HepG2 (cell line): Measurements from ENCODE around the gene KCNMA1. TPM values are rescaled to one million over a fixed set of nuclear protein-coding genes. Genes with fewer than 3 reads are reported as not detected.

Experiments used
- ATAC-seq: fragments of 200-7000 bp; cut with Tn5 transposase; 3 replicates; pipeline ENCODE4 v1.9.1; 2020; ENCODE audit warnings: mild to moderate bottlenecking, moderate library complexity
- BruUV-seq: library from RNA; stranded (reverse); fragments of 400-500 nt; replicated peaks from 2 replicates; lab custom pipeline; 2021; lab: Mats Ljungman, UMichigan
- CTCF ChIA-PET: fragments of 300-600 bp; formaldehyde crosslinking; extraction: SDS; loops from one replicate; lab custom pipeline; 2021; ENCODE audit warnings: low total read pairs, inconsistent platforms, low intra/inter-chr PET ratio; lab: Yijun Ruan, JAX
- POLR2A ChIA-PET: fragments of 350-600 bp; sonication (Branson Sonifier 250); formaldehyde crosslinking; loops from one replicate; lab custom pipeline; 2020; ENCODE audit warnings: antibody characterized with exemption, inconsistent platforms; lab: Yijun Ruan, JAX
- DNase-seq: peaks from one replicate; pipeline ENCODE4 v3.0.0-alpha.2; 2015; ENCODE audit warnings: low spot score
- FAIRE-seq: peaks from 3 replicates; lab custom pipeline; 2011; peaks lifted over from hg19 to GRCh38; lab: Jason Lieb, UNC
- H2AFZ ChIP-seq: one replicate; pipeline ENCODE4 v1.6.1; 2011; ENCODE audit warnings: low read length, inconsistent platforms
- H3K27ac ChIP-seq: fragments of 300-600 bp; 3 replicates; pipeline ENCODE4 v1.8.0; 2011; ENCODE audit warnings: mixed run types, mild to moderate bottlenecking, mixed read lengths, low read length, inconsistent platforms; ENCODE audit not compliant: insufficient read depth; ENCODE audit errors: extremely low read length
- H3K27me3 ChIP-seq, 2 experiments: fragments of 200-600 bp in 1 of 2; 2 replicates in 1 of 2; 3 replicates in 1 of 2; pipeline versions ENCODE4 v1.6.0 to v1.8.0; 2011; ENCODE audit warnings: low read length in 2 of 2, mild to moderate bottlenecking in 2 of 2, moderate library complexity in 2 of 2, inconsistent platforms in 1 of 2; ENCODE audit not compliant: insufficient read depth in 2 of 2, control insufficient read depth in 1 of 2
- H3K36me3 ChIP-seq, 2 experiments: fragments of 200-600 bp in 1 of 2; replicated peaks in 1 of 2; 2 replicates in 1 of 2; 3 replicates in 1 of 2; pipeline versions ENCODE4 v1.5.1 to v1.8.0; 2011; ENCODE audit warnings: low read length in 2 of 2, inconsistent platforms in 1 of 2; ENCODE audit not compliant: insufficient read depth in 2 of 2, control insufficient read depth in 1 of 2
- H3K4me1 ChIP-seq: 2 replicates; pipeline ENCODE4 v1.5.1; 2012; ENCODE audit warnings: low read length, inconsistent platforms; ENCODE audit not compliant: insufficient read depth
- H3K4me2 ChIP-seq: 2 replicates; pipeline ENCODE4 v1.6.0; 2011; ENCODE audit warnings: low read depth, low read length, inconsistent platforms
- H3K4me3 ChIP-seq, 3 experiments: fragments of 200-600 bp in 1 of 3; sonication (generic), shearing (Covaris generic) in 1 of 3; replicated peaks in 1 of 3; 2 replicates each; pipeline ENCODE4 v1.5.1; 2011 to 2016; ENCODE audit warnings: low read length in 3 of 3, inconsistent platforms in 2 of 3, low read depth in 2 of 3, mild to moderate bottlenecking in 2 of 3, control low read depth in 1 of 3, mixed read lengths in 1 of 3; ENCODE audit not compliant: insufficient read depth in 1 of 3
- H3K79me2 ChIP-seq: one replicate; pipeline ENCODE4 v1.6.1; 2011; ENCODE audit warnings: low read length, inconsistent platforms; ENCODE audit not compliant: insufficient read depth
- H3K9ac ChIP-seq: 2 replicates; pipeline ENCODE4 v1.6.0; 2011; ENCODE audit warnings: mild to moderate bottlenecking, low read depth, low read length, inconsistent platforms; ENCODE audit not compliant: insufficient read depth
- H3K9me3 ChIP-seq: 2 replicates; pipeline ENCODE4 v1.5.1; 2012; ENCODE audit warnings: mild to moderate bottlenecking, low read length
- H4K20me1 ChIP-seq: 2 replicates; pipeline ENCODE4 v1.6.0; 2011; ENCODE audit warnings: inconsistent platforms, mild to moderate bottlenecking, low read length, moderate library complexity; ENCODE audit not compliant: insufficient read depth
- ARNT ChIP-seq: fragments of 450-650 bp; IDR thresholded peaks from 2 replicates; pipeline ENCODE4 v1.6.1; 2017
- DDIT3 ChIP-seq: sonication (generic); formaldehyde crosslinking; IDR thresholded peaks from 2 replicates; pipeline ENCODE4 v1.4.0; 2020; ENCODE audit warnings: mild to moderate bottlenecking, missing genetic modification reagents
- FOSL2 ChIP-seq: sonication (generic); formaldehyde crosslinking; IDR thresholded peaks from 2 replicates; pipeline ENCODE4 v1.4.0; 2020; ENCODE audit warnings: missing genetic modification reagents
- ZNF143 ChIP-seq: sonication (generic); formaldehyde crosslinking; IDR thresholded peaks from 2 replicates; pipeline ENCODE4 v1.4.0; 2020; ENCODE audit warnings: missing genetic modification reagents
- ZNF383 ChIP-seq: sonication (generic); formaldehyde crosslinking; IDR thresholded peaks from 2 replicates; pipeline ENCODE4 v1.4.0; 2020; ENCODE audit warnings: missing genetic modification reagents, mild to moderate bottlenecking, borderline replicate concordance
- whole genome bisulfite sequencing: methylation state at CpG from one replicate; pipeline ENCODE4 v1.1.6; 2017; ENCODE audit warnings: low lambda C conversion rate; 5-methylcytosine and 5-hydroxymethylcytosine counted together
- in situ Hi-C: cut with HindIII; loops from 2 replicates; pipeline ENCODE4 v1.10.0; 2017; ENCODE audit warnings: low pct_unique_long_range_greater_than_20kb; ENCODE audit not compliant: extremely low pct_ligation_motif_present
- intact Hi-C: fragments of 100-400 bp; cut with micrococcal nuclease; formaldehyde crosslinking; loops from one replicate; pipeline ENCODE4 v1.10.0; 2022; ENCODE audit not compliant: unreplicated experiment
- polyA plus RNA-seq, 8 experiments: library from polyadenylated mRNA; depleted of rRNA in 3 of 8; stranded (reverse) in 7 of 8; unstranded in 1 of 8; fragments of >200 nt; fragmentation: Illumina TruSeq in 4 of 8; extraction: Trizol in 4 of 8; gene quantifications; 2 replicates each; pipeline versions ENCODE4 v1.2.1 to v1.2.3, GENCODE V29; 2011 to 2016; ENCODE audit warnings: low read depth in 4 of 8, missing spikeins in 1 of 8, mixed read lengths in 1 of 8; ENCODE audit not compliant: insufficient read depth in 1 of 8
- total RNA-seq, 5 experiments: library from RNA; depleted of rRNA; stranded (reverse); fragments of >200 nt; fragmentation: Illumina TruSeq; extraction: Trizol; gene quantifications; 2 replicates each; pipeline ENCODE4 v1.2.3, GENCODE V29; 2016; ENCODE audit warnings: low read depth in 1 of 5

The KCNMA1 gene
- total and polyA plus RNA-seq, 2 of the 13 experiments (the other 11 are each of a cell fraction or from before 2014, with no cell fraction given), result 0.02 TPM; not detected in 1

DNA sequence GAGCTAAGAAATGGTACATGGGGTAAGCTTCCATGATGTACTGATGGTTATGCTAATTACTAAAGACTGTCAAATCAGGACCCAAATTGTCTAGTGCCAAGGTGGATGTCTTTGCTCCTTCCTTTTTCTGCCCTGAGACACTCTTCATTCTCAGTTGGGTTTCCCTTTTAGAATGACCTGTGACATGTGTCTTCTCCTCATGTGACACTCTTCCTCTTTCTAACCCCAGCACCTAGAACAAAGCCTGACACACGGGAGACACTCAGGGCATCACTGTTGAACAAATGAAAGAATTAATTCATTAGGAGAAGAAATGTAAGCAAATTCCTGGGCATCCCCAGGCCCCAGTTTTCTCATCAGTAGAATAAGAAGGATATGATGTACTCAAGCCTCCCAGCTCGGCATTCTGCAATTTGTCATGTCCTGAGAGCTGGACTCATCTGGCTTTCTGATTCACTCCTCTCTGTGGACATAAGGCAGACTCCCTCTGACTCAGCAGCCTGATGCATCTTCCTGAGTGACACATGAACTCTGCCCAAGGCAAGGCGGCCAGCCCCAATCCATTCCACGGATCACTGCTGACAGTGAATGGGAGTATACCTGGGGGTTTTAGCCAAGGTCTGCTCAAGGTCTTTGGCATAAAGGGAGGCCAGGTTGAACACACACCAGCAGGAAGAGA is 473.8 kb downstream of the KCNMA1 start:
- no peaks in the 10 kb centered on the region for H3K9me3 ChIP-seq
- intact Hi-C loops, result loop anchor here (2.0 to 10.0 kb wide), 2 partner anchors 341 to 477 kb away; no protein-coding TSS in a partner anchor
- peaks cover 0 to 1% of the 10 kb centered on the region in 2 experiments; a peak in 1 of 5 replicates for H3K27me3 ChIP-seq
- ATAC-seq, result peak; percentile 64; the same call in 2 of the 3 replicates
- WGBS, result 2% methylated on average over 4 of the region's 4 CpGs
- H3K36me3 ChIP-seq, result no peaks in the 10 kb centered on the region
- no peaks in the 10 kb centered on the region for H3K79me2 ChIP-seq
- no peak overlapping the region for H3K27ac ChIP-seq
- in situ Hi-C loops, result loop anchor here (10.0 kb wide), 1 partner anchor 551 kb away; no protein-coding TSS in a partner anchor
- no TSS peak for BruUV-seq
- no peak overlapping the region for H3K9ac ChIP-seq
- no peak for TF ChIP-seq ARNT
- TF ChIP-seq DDIT3, result no peak
- peak; percentile 51 for TF ChIP-seq FOSL2 (CRISPR knock-in tag)
- POLR2A ChIA-PET, result no interaction called here
- DNase-seq, result peak; percentile 24
- FAIRE-seq, result no peak
- H2AFZ ChIP-seq, result no peak overlapping the region
- H3K4me1 ChIP-seq, result no peaks in the 10 kb centered on the region
- no peak overlapping the region for H3K4me3 ChIP-seq
- no peaks in the 10 kb centered on the region; the same call in 1 of the 2 replicates for H4K20me1 ChIP-seq
- CTCF ChIA-PET, result no interaction called here
- H3K4me2 ChIP-seq, result no peak overlapping the region

DNA sequence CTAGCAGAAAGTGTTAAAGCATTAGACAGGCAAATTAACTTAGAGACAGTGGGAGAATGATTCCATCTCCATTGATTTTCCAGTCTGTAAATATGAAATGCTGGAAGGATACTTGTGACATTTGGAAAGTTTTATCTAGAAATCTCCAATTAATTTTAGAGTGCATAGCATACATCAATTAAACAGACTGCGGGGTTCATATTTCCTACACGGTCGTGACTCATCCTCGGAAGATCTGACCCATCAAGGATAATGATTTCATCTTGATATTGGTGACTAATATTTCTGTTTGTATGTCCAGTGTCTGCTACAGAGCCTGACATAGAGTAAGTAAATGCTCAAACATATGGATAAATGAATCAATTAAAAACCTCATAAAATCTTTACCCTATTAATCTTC is 474.9 kb downstream of the KCNMA1 start:
- TF ChIP-seq ZNF383 (CRISPR knock-in tag), result no peak
- no peak for TF ChIP-seq ZNF143 (CRISPR knock-in tag)
- TF ChIP-seq, all 625 proteins: peak for 0
- no peak overlapping the region for H3K27ac ChIP-seq
- no peaks in the 10 kb centered on the region for H3K79me2 ChIP-seq
- in situ Hi-C loops, result loop anchor here (10.0 kb wide), 1 partner anchor 552 kb away; no protein-coding TSS in a partner anchor
- ATAC-seq (no peak), DNase-seq (no peak), FAIRE-seq (no peak)
- H3K36me3 ChIP-seq, result no peaks in the 10 kb centered on the region
- intact Hi-C loops, result loop anchor here (10.0 kb wide), 1 partner anchor 342 kb away; no protein-coding TSS in a partner anchor
- no peak overlapping the region for H2AFZ ChIP-seq
- peaks cover 0 to 1% of the 10 kb centered on the region in 2 experiments; a peak in 1 of 5 replicates for H3K27me3 ChIP-seq
- CTCF ChIA-PET, result no interaction called here
- POLR2A ChIA-PET, result no interaction called here
- no peaks in the 10 kb centered on the region for H3K9me3 ChIP-seq
- no peak overlapping the region for H3K9ac ChIP-seq
- no TSS peak for BruUV-seq
- no peaks in the 10 kb centered on the region for H4K20me1 ChIP-seq
- 17% methylated on average over 4 of the region's 4 CpGs for WGBS
- H3K4me1 ChIP-seq, result no peaks in the 10 kb centered on the region
- no peak overlapping the region for H3K4me2 ChIP-seq
- H3K4me3 ChIP-seq, result no peak overlapping the region
